Activated naive CD4-positive, alpha-beta T cell treated with anti-CD3 and anti-CD28 coated beads for 36 hours (primary cell): ENCODE data around the gene ZNF343. TPM values are rescaled to one million over a fixed set of nuclear protein-coding genes. Genes with fewer than 3 reads are reported as not detected.

Source experiments
- CTCF ChIA-PET: fragments of 350-600 bp; sonication (Branson Sonifier 250); formaldehyde crosslinking; loops from one replicate; lab custom pipeline; 2021; ENCODE audit warnings: antibody characterized with exemption; lab: Charles Lee
- DNase-seq: peaks from one replicate; pipeline ENCODE4 v3.0.0-alpha.2; 2020
- H3K27ac Mint-ChIP-seq: one replicate; pipeline ENCODE4 v1.8.0; 2021; ENCODE audit warnings: mild to moderate bottlenecking, mixed read lengths
- H3K27me3 Mint-ChIP-seq: one replicate; pipeline ENCODE4 v1.8.0; 2021; ENCODE audit warnings: low read depth, mixed read lengths
- H3K36me3 Mint-ChIP-seq: one replicate; pipeline ENCODE4 v1.8.0; 2021; ENCODE audit warnings: low read depth, mixed read lengths
- H3K4me1 Mint-ChIP-seq: one replicate; pipeline ENCODE4 v1.8.0; 2021; ENCODE audit warnings: low read depth, mixed read lengths
- H3K4me3 Mint-ChIP-seq: one replicate; pipeline ENCODE4 v1.8.0; 2021; ENCODE audit warnings: mild to moderate bottlenecking, moderate library complexity, mixed read lengths
- H3K9me3 Mint-ChIP-seq: one replicate; pipeline ENCODE4 v1.8.0; 2021; ENCODE audit warnings: mixed read lengths
- intact Hi-C: fragments of 100-400 bp; cut with micrococcal nuclease; formaldehyde crosslinking; loops from one replicate; pipeline ENCODE4 v1.15.1; 2023
- total RNA-seq, 2 experiments: library from RNA; stranded (reverse); gene quantifications; one replicate each; pipeline ENCODE4 v1.2.3, GENCODE V29; 2021

Gene ZNF343
- total RNA-seq, 2 experiments from 2014 or later = 5.3 to 5.7 TPM

- Mint-ChIP-seq H3K36me3 (peaks cover 91% of the 10 kb centered on the region), H3K27me3 (no peaks in the 10 kb centered on the region), H3K4me3 (no peak overlapping the region), H3K9me3 (no peaks in the 10 kb centered on the region), H3K27ac (no peak overlapping the region), H3K4me1 (peaks cover 50% of the 10 kb centered on the region)
- CTCF ChIA-PET = no interaction called here
- DNase-seq = no peak
- intact Hi-C loops = no loop called here
Measured at GRCh38 chr20:2465100-2465499, 43.6 kb downstream of the ZNF343 start.

GRCh38 chr20:2463616-2464365 is 44.9 kb downstream of the ZNF343 start:
- no peak for DNase-seq
- Mint-ChIP-seq H3K36me3 (peaks cover 91% of the 10 kb centered on the region), H3K27me3 (no peaks in the 10 kb centered on the region), H3K4me1 (peaks cover 42% of the 10 kb centered on the region), H3K27ac (peak overlapping the region; percentile 1), H3K9me3 (no peaks in the 10 kb centered on the region), H3K4me3 (no peak overlapping the region)
- CTCF ChIA-PET = interaction anchor here (0.5 to 1.5 kb wide), 3 partner anchors 11 to 58 kb away, joined by 3 to 4 read pairs (median 3); no protein-coding TSS in a partner anchor
- intact Hi-C loops = no loop called here

DNA sequence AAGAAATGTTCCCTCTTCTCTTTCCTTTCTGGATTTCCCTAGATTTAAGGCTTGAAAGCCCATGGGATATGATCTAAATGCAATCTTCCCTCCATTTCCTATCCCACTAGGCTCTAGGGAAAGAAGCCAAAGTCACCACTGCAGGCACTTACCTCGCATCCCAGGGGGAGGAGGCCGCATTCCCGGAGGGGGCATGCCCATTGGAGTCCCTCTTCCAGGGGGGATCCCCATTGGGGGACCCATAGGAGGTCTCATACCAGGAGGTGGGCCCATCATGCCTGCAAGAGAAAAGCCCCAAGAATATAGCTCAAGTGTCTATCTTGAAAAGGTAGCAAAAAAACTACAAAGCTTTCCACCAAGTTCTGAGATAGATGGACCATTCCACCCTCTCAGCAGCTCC is 46.2 kb downstream of the ZNF343 start:
- H3K36me3 Mint-ChIP-seq = peaks cover 79% of the 10 kb centered on the region
- H3K27ac Mint-ChIP-seq = no peak overlapping the region
- CTCF ChIA-PET = interaction anchor here (1.0 to 1.2 kb wide), 2 partner anchors 9 to 362 kb away, joined by 3 to 4 read pairs; no protein-coding TSS in a partner anchor

DNA sequence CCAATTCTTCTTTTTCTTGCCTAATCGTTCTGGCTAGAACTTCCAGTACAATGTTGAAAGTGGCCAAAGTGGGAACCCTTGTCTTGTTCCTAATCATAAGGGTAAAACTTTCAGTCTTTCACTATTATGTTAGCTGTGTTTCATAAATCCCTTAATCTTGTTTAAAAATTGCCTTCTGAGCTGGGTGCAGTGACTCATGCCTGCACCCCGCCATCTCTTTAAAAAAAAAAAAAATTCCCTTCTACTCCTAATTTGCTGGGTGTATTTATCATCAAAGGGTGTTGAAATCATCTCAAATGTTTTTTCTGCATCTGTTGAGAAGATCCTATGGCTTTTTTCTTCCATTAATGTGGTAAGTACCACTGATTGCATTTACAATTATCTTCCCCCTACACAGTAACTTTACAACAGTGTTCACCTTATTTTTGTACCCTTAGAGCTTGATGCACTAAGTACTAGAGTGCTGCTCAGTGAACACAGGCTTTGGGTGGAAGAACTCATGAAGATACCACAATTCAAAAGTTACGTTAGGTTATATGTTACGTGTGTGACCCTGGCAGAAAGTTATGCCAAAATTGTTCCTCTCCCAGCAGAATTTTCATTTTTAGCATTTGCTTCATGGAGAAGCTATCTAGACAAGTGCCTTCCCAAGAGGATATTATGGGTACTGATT is 47.8 kb downstream of the ZNF343 start:
- Mint-ChIP-seq H3K36me3 (peaks cover 68% of the 10 kb centered on the region), H3K4me3 (no peak overlapping the region), H3K9me3 (no peaks in the 10 kb centered on the region), H3K4me1 (peaks cover 38% of the 10 kb centered on the region), H3K27ac (no peak overlapping the region), H3K27me3 (no peaks in the 10 kb centered on the region)
- CTCF ChIA-PET = interaction anchor here (1.0 to 2.2 kb wide), 3 partner anchors 9 to 59 kb away, joined by 3 to 7 read pairs (median 4); partner anchors contain the start of gene SNRPB
- intact Hi-C loops = no loop called here
- no peak for DNase-seq

More for the DNA sequence above, 46.2 kb downstream of the ZNF343 start:
- no peak for DNase-seq
- H3K4me1 Mint-ChIP-seq = peaks cover 36% of the 10 kb centered on the region
- intact Hi-C loops = no loop called here
- H3K27me3 Mint-ChIP-seq = no peaks in the 10 kb centered on the region
- no peak overlapping the region for H3K4me3 Mint-ChIP-seq
- H3K9me3 Mint-ChIP-seq = no peaks in the 10 kb centered on the region

GRCh38 chr20:2459981-2460751 is 48.5 kb downstream of the ZNF343 start:
- H3K9me3 Mint-ChIP-seq = no peaks in the 10 kb centered on the region
- H3K4me1 Mint-ChIP-seq = peaks cover 40% of the 10 kb centered on the region
- peak overlapping the region; percentile 6 for H3K27ac Mint-ChIP-seq
- H3K4me3 Mint-ChIP-seq = no peak overlapping the region
- no peak for DNase-seq
- H3K27me3 Mint-ChIP-seq = no peaks in the 10 kb centered on the region
- intact Hi-C loops = no loop called here
- CTCF ChIA-PET = interaction anchor here (1.3 to 2.2 kb wide), 3 partner anchors 10 to 73 kb away, joined by 3 to 7 read pairs (median 4); partner anchors contain the start of gene SNRPB
- H3K36me3 Mint-ChIP-seq = peaks cover 62% of the 10 kb centered on the region

DNA sequence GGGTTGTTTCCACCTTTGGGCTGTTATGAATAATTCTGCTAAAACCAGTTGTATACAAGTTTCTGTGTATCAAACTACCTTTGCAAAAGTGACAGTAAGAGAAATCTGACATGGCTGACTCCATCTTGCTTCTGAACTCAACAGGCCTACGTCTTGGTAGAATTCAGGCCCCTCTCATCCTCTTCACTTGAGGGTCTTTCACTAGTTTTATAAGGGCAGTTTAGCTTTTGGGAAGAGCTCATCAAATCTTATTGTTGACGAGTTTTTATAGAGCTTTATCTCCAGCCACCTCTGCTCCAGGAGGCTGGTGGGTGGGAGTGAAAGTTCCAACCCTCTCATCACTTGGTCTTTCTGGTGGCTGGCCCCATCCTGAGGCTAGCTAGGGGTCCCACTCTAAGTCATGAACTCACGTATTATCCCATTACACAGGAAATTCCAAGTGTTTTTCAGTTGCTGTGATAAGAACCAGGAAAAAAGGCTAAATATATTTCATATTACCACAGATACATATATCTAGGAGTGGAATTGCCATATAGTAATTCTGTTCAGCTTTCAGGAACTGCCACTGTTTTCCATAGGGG is 49.7 kb downstream of the ZNF343 start:
- H3K4me1 Mint-ChIP-seq = peaks cover 36% of the 10 kb centered on the region
- no peak for DNase-seq
- H3K27ac Mint-ChIP-seq = no peak overlapping the region
- H3K36me3 Mint-ChIP-seq = peaks cover 51% of the 10 kb centered on the region
- H3K9me3 Mint-ChIP-seq = no peaks in the 10 kb centered on the region
- CTCF ChIA-PET = interaction anchor here (1.5 to 2.2 kb wide), 2 partner anchors 11 to 72 kb away, joined by 3 to 7 read pairs; partner anchors contain the start of gene SNRPB
- intact Hi-C loops = no loop called here
- H3K4me3 Mint-ChIP-seq = no peak overlapping the region
- H3K27me3 Mint-ChIP-seq = no peaks in the 10 kb centered on the region

DNA sequence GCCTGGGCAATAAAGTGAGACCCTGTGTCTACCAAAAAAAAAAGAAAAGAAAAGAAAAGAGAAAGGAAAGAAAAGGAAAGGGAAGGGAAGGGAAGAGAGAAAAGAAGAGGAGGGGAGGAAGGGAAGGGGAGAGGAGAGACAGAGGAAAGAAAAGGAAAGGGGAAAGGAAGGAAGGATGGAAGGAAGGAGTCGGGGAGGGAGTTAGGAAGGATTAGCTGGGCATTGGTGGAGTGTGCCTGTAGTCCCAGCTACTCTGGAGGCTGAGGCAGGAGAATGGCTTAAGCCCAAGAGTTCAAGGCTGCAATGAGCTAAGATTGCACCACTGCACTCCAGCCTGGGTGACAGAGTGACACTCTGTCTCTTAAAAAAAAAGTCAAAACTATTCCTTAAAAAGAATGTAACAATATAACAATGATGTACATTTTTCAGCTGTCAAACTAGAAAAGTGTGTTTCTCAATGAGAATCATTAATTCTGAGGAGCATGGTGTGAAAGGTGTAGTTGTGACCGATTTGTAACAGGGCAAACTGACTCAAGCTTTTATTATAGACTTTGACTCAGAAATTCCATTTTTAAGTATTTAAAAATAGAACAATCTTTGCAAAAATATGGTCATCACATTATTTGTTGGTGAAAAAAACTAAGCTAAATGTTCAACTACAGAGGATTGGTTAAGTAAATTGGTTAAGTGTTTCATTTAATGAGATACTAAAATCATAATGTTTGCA is 52.8 kb downstream of the ZNF343 start:
- no peak overlapping the region for H3K4me3 Mint-ChIP-seq
- H3K4me1 Mint-ChIP-seq = peaks cover 32% of the 10 kb centered on the region
- intact Hi-C loops = loop anchor here (2.0 kb wide), 1 partner anchor 15 kb away; the partner anchor contains the start of gene SNRPB

DNA sequence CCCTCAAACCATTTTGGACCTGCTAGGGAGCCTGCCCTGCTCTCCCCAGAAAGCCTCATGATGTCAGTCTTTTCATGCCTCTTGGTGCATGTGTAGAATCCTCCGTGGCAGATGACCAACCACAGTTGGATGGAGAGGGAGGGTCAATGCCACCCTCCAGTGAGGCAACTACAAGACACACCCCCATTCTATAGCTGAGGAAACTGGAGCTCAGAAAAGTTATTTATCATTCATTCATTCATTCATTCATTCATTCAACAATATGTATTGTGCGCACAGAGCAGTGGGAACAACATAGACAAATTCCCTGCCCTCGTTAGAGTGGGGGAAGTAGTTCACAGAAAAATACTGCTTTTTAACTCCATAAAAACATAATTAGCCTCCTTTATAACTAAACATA is 54.9 kb downstream of the ZNF343 start:
- CTCF ChIA-PET = interaction anchor here (0.8 to 3.9 kb wide), 11 partner anchors 9 to 281 kb away, joined by 3 to 28 read pairs (median 6); partner anchors contain the start of gene SNRPB
- intact Hi-C loops = loop anchor here (2.0 to 5.0 kb wide), 3 partner anchors 17 to 486 kb away; partner anchors contain the start of genes SNRPB and STK35
- DNase-seq = no peak
- Mint-ChIP-seq H3K9me3 (no peaks in the 10 kb centered on the region), H3K4me1 (peaks cover 46% of the 10 kb centered on the region), H3K27ac (no peak overlapping the region), H3K27me3 (no peaks in the 10 kb centered on the region), H3K4me3 (no peak overlapping the region), H3K36me3 (peaks cover 2% of the 10 kb centered on the region)

More for the DNA sequence above, 52.8 kb downstream of the ZNF343 start:
- H3K36me3 Mint-ChIP-seq = peaks cover 20% of the 10 kb centered on the region
- no peak overlapping the region for H3K27ac Mint-ChIP-seq
- CTCF ChIA-PET = interaction anchor here (0.5 to 2.0 kb wide), 12 partner anchors 12 to 399 kb away, joined by 3 to 11 read pairs (median 4); no protein-coding TSS in a partner anchor
- no peaks in the 10 kb centered on the region for H3K9me3 Mint-ChIP-seq
- DNase-seq = no peak
- no peaks in the 10 kb centered on the region for H3K27me3 Mint-ChIP-seq

GRCh38 chr20:2451939-2452732 is 56.6 kb downstream of the ZNF343 start:
- CTCF ChIA-PET = interaction anchor here (0.6 to 3.9 kb wide), 31 partner anchors 9 to 487 kb away, joined by 3 to 28 read pairs (median 4); partner anchors contain the start of genes NOP56 and SNRPB
- intact Hi-C loops = loop anchor here (1.0 to 5.0 kb wide), 4 partner anchors 65 to 485 kb away; partner anchors contain the start of gene STK35
- Mint-ChIP-seq H3K27ac (no peak overlapping the region), H3K9me3 (no peaks in the 10 kb centered on the region), H3K36me3 (peaks cover 1% of the 10 kb centered on the region), H3K4me1 (peaks cover 37% of the 10 kb centered on the region), H3K4me3 (no peak overlapping the region), H3K27me3 (no peaks in the 10 kb centered on the region)
- DNase-seq = peak; percentile 85

DNA sequence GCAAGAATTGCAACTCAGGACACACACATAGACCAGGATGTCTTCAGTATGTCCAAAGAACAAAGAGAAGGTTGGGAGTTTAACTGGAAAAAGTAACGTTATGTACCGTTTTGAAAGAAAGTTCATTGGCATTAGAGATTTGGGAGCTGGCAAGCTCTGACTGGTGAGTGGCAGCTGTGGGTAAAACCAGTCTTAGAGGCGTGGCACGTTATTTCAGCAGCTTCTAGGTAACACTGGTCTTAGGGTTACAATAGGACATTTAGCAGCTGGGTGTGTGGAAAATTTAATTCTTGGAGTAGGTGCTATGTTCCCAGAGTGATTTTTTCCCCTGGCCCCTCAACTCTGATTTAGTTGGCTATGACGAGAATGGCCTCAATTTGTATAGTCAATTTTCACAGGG is 57.3 kb downstream of the ZNF343 start:
- H3K9me3 Mint-ChIP-seq = no peaks in the 10 kb centered on the region
- H3K27me3 Mint-ChIP-seq = no peaks in the 10 kb centered on the region
- peaks cover 29% of the 10 kb centered on the region for H3K4me1 Mint-ChIP-seq
- no peak overlapping the region for H3K4me3 Mint-ChIP-seq
- intact Hi-C loops = loop anchor here (5.0 kb wide), 2 partner anchors 349 to 484 kb away; partner anchors contain the start of gene STK35
- CTCF ChIA-PET = interaction anchor here (0.6 to 3.9 kb wide), 20 partner anchors 10 to 486 kb away, joined by 3 to 28 read pairs (median 6); partner anchors contain the start of gene SNRPB
- no peak overlapping the region for H3K27ac Mint-ChIP-seq
- no peaks in the 10 kb centered on the region for H3K36me3 Mint-ChIP-seq
- DNase-seq = no peak
